Suprapubic skin (tissue), 3 donors: ENCODE data around the gene SHROOM2.

Experiments
- EP300 ChIP-seq: sonication (generic); formaldehyde crosslinking; IDR thresholded peaks from one replicate; pipeline ENCODE4 v1.6.1; 2017; ENCODE audit warnings: antibody characterized with exemption
- POLR2A ChIP-seq, 2 donors: fragments of 450-650 bp; IDR thresholded peaks; one replicate each; pipeline ENCODE4 v1.6.1; 2017; ENCODE audit warnings: antibody characterized with exemption in 2 of 2, mild to moderate bottlenecking in 2 of 2, moderate library complexity in 2 of 2
- TF ChIP-seq, protein P1 (sequence below), 2 donors: fragments of 200-600 bp in 1 of 2; fragments of 450-650 bp in 1 of 2; sonication (generic) in 1 of 2; IDR thresholded peaks; one replicate each; pipeline ENCODE4 v1.5.1; 2016 to 2019; ENCODE audit warnings: antibody characterized with exemption in 2 of 2, mild to moderate bottlenecking in 1 of 2, moderate library complexity in 1 of 2

DNA sequence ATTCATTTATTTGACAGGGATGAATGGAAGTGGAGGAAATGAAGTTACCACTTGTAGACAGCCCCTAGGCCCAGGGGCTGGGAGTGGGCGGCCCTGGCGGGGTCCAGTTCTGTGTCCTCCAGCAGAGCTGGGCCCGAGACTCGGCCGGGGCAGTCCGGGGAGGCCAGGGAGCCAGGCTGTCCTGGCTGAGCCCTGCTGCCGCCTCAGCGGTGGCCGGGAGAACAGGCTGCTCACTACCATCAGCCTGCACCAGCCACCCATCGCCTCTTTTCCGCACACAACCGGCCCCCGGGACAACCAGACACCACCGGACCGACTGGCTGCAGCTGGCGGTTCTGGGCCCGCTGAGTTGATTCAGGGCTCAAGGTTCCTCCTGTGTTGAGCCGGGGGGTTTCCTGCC, 206.5 kb downstream of the SHROOM2 start:
- no peak for TF ChIP-seq EP300
- TF ChIP-seq, protein P1, sequence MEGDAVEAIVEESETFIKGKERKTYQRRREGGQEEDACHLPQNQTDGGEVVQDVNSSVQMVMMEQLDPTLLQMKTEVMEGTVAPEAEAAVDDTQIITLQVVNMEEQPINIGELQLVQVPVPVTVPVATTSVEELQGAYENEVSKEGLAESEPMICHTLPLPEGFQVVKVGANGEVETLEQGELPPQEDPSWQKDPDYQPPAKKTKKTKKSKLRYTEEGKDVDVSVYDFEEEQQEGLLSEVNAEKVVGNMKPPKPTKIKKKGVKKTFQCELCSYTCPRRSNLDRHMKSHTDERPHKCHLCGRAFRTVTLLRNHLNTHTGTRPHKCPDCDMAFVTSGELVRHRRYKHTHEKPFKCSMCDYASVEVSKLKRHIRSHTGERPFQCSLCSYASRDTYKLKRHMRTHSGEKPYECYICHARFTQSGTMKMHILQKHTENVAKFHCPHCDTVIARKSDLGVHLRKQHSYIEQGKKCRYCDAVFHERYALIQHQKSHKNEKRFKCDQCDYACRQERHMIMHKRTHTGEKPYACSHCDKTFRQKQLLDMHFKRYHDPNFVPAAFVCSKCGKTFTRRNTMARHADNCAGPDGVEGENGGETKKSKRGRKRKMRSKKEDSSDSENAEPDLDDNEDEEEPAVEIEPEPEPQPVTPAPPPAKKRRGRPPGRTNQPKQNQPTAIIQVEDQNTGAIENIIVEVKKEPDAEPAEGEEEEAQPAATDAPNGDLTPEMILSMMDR (IDR thresholded peaks at IDR 0.05) = no peak
- no peak for TF ChIP-seq POLR2A (IDR thresholded peaks at IDR 0.05)
